T1000 (cell line): ENCODE measurements around the gene HNRNPC.
"Not testable (repeated sequence)": the region's sequence is repeated elsewhere in the genome, so short reads cannot be mapped to it uniquely, and the experiment has no call there.

Source experiments
- DNase-seq: peaks from one replicate; lab custom pipeline; 2025; ENCODE audit warnings: mixed read lengths; lab: John Stamatoyannopoulos, UW

Gene HNRNPC

GRCh38 chr14:21269252-21270046, at the start of gene HNRNPC:
Gene HNRNPC, minus strand, starts transcription at chr14:21269442. Its CDS starts 35,249 bp downstream, at chr14:21234193.
- DNase-seq: peak; percentile 99

GRCh38 chr14:21317398-21317797, 48.2 kb upstream of the HNRNPC start:
- DNase-seq: no peak

- no peak for DNase-seq
These were observed 44.3 kb upstream of the HNRNPC start for GRCh38 chr14:21313512-21313911.

DNA sequence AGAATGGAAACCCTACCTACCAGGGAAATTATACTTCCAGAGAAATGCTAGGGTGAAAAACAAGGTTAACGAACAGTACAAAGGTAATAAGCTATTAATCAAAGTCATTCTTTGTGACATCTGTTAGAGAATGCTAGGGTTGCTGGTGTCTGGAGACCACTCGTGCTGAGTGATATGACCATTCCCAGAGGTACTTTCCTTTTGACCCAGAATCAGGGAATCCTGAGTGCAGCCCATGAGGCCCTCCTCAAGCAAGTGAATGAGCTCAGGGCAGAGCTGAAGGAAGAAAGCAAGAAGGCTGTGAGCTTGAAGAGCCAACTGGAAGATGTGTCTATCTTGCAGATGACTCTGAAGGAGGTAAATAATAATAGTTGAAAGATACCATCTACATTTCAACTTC, 42.4 kb upstream of the HNRNPC start:
- DNase-seq: no peak

GRCh38 chr14:21309956-21310355, 40.7 kb upstream of the HNRNPC start:
- DNase-seq: no peak

DNA sequence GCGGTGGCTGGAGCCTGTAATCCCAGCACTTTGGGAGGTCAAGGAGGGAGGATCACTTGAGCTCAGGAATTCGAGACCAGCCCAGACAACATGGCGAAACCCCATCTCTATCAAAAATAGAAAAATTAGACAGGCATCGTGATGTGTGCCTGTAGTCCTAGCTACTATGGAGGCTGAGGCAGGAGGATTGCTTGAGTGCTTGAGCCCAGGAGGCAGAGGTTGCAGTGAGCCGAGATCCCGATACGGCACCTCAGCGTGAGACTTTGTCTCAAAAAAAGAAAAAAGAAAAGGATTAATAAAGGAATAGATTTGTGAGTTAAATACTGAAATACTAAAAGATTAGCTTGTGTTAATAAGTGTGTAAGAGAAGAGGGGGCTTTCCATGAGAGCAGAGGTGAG, 40.0 kb upstream of the HNRNPC start:
- DNase-seq: no peak

- DNase-seq: no peak
These were observed 39.4 kb upstream of the HNRNPC start for GRCh38 chr14:21308479-21309237.

DNA sequence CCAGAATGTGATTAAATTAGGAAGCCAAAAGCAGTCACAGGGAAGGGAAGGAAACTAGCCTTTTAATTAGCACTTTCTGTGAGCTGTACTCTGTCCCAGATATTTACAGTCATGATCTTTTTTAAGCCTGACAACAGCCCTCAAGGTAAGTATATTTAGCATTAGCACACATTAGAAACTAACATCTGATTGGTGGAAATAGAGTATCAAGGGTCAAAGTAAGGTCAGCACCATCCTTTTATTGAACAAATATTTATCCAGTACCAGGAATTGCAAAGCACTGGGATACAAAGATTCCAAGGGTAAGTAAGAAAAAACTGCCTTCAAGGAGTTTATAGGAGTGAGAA, 38.9 kb upstream of the HNRNPC start:
- DNase-seq: no peak

GRCh38 chr14:21307637-21308036, 38.4 kb upstream of the HNRNPC start:
- DNase-seq: no peak

GRCh38 chr14:21302836-21303140, 33.5 kb upstream of the HNRNPC start:
- not testable (repeated sequence) for DNase-seq

DNA sequence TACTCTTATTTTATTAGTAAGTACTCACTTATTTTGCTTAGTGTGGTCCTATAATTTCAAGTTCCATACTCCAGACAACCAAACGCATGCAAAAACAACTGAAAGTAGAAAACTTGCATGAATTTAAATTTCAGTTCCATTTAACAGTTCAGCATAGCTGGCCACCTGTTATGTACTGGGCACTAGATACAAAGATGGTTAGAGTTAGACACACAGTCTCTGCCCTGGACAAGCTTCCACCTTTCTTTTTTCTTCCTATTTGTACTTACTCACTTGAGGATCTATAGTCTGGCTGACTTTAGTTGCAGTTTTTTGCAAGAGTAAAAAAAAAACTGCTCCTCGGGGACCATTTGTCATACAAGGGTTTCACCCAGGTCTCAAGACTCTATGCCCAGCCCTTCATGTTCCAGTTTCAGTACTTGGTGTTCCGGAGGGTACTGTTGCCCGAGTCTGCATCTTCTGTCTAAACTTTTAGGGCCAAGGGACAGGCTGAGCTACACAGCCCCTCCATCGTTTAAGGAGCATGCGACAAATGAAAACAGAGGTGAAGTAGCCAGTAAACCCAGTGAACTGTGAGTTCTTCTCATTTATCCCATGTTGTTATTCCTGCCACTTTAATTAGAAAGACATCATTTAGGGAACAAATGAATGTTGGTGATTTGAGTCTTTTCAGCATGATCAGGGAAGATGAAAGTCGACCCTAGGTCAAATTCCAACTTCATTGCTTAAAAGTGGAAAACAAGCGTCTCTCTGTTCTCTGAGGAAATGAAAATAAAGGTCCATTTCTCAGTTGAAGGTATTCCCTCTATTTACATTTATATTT, 33.0 kb upstream of the HNRNPC start:
- no peak for DNase-seq

GRCh38 chr14:21300892-21301291, 31.6 kb upstream of the HNRNPC start:
- DNase-seq: no peak

DNA sequence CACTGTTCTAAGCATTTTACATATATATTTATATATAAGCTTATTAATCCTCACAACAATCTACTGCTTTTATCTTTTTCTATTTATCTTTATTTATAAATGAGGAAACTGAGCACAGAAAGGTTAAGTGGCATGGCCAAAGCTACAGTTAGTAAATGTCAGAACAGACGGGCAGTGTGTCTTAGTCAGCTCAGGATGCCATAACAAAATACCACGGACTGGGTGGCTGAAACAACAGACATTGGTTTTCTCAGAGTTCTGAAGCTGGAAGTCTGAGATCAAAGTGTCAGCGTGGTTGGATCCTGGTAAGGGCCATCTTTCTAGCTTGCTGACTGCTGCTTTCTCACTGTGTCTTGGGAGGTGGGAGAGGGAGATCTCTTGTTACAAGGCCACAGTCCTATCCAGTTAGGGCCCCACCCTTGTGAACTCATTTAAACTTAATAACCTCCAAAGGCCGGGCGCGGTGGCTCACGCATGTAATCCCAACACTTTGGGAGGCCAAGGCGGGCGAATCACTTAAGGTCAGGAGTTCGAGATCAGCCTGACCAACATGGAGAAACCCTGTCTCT, 30.4 kb upstream of the HNRNPC start:
- no peak for DNase-seq

DNA sequence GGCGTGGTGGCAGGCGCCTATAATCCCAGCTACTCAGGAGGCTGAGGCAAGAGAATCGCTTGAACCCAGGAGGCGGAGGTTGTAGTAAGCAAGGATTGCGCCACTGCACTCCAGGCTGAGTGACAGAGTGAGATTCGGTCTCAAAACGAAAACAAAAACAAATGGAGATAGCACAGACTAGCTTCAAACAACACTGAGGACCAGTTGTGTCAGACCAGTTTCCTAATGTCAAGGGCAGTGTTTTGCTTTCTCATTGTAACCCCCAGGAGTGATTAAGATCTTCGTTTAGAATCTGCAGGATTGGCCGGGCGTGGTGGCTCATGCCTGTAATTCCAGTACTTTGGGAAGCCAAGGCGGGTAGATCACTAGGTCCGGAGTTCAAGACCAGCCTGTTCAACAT, 29.1 kb upstream of the HNRNPC start:
- no peak for DNase-seq

- DNase-seq: not testable (repeated sequence)
These were observed 24.8 kb upstream of the HNRNPC start for GRCh38 chr14:21294026-21294425.

GRCh38 chr14:21287168-21287567, 17.9 kb upstream of the HNRNPC start:
- DNase-seq: no peak

DNA sequence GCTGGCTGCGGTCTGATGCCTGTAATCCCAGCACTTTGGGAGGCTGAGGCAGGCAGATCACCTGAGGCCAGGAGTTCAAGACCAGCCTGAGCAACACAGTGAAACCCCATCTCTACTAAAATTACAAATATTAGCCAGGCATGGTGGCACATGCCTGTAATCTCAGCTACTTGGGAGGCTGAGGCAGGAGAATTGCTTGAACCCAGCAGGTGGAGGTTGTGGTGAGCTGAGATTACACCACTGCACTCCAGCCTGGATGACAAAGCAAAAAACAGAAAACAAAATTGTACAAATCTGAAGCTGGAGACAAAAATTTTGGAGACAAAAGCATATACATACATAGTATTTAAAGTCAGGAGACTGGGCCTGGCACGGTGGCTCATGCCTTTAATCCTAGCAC, 17.3 kb upstream of the HNRNPC start:
- not testable (repeated sequence) for DNase-seq

GRCh38 chr14:21281917-21282316, 12.7 kb upstream of the HNRNPC start:
- not testable (repeated sequence) for DNase-seq

DNA sequence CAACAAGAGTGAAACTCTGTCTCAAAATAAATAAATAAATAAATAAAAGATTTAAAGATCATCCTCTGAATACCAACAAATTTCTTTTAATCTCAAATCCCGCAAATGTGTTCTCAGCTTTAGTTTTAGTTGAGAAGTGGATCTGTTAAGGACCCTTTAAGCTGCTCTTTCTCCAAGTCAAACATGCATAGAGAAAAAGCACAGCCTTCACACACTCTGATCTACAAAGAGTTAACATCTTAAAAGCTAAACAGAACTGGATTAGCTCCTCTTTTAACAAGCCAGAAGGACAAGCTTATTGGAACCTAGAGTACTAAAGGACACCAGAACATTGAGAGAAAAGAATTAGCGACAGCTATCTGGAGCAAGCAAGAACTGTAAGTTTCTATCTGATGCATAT, 10.5 kb upstream of the HNRNPC start, which contains the start of gene RPGRIP1:
Gene RPGRIP1 (plus strand): TSS at position 301 of the 400 bp plus-strand sequence. CDS start 7,894 bp downstream, outside the sequence.
- no peak for DNase-seq

- DNase-seq: peak; percentile 4
These were observed 9.4 kb upstream of the HNRNPC start for GRCh38 chr14:21278632-21279031.

- no peak for DNase-seq
These were observed 6.1 kb upstream of the HNRNPC start for GRCh38 chr14:21275261-21275858.

- not testable (repeated sequence) for DNase-seq
These were observed 3.4 kb upstream of the HNRNPC start for GRCh38 chr14:21272661-21273060.
